CD8-positive, alpha-beta memory T cell (primary cell): ENCODE results near the gene FNIP1. TPM values are rescaled to one million over a fixed set of nuclear protein-coding genes. Genes with fewer than 3 reads are reported as not detected.
"Not testable (repeated sequence)": the region's sequence is repeated elsewhere in the genome, so short reads cannot be mapped to it uniquely, and the experiment has no call there.

Experiments
- CTCF ChIA-PET: fragments of 350-600 bp; sonication (Branson Sonifier 250); formaldehyde crosslinking; loops from one replicate; lab custom pipeline; 2021; ENCODE audit warnings: antibody characterized with exemption; lab: Charles Lee
- POLR2A ChIA-PET: fragments of 350-600 bp; sonication (Branson Sonifier 250); formaldehyde crosslinking; loops from one replicate; lab custom pipeline; 2021; ENCODE audit warnings: antibody characterized with exemption; lab: Charles Lee
- DNase-seq, 5 donors: peaks; one replicate each; pipeline versions ENCODE4 v3.0.0 to v3.0.0-alpha.2; 2020 to 2022; ENCODE audit warnings: mixed read lengths in 1 of 5
- H3K27ac ChIP-seq: one replicate; pipeline ENCODE4 v1.7.0; 2013; ENCODE audit warnings: low read depth, mild to moderate bottlenecking, low read length, moderate library complexity
- H3K27me3 ChIP-seq: 2 replicates; pipeline ENCODE4 v1.7.0; 2013; ENCODE audit warnings: low read length, mild to moderate bottlenecking; ENCODE audit not compliant: insufficient read depth, poor library complexity, severe bottlenecking
- H3K36me3 ChIP-seq: 2 replicates; pipeline ENCODE4 v1.7.0; 2013; ENCODE audit warnings: mild to moderate bottlenecking, low read length, moderate library complexity; ENCODE audit not compliant: insufficient read depth
- H3K4me1 ChIP-seq: 2 replicates; pipeline ENCODE4 v1.7.0; 2013; ENCODE audit warnings: mild to moderate bottlenecking, low read length, moderate library complexity; ENCODE audit not compliant: insufficient read depth
- H3K4me3 ChIP-seq: 2 replicates; pipeline ENCODE4 v1.7.0; 2013; ENCODE audit warnings: mild to moderate bottlenecking, low read length
- H3K9me3 ChIP-seq: 2 replicates; pipeline ENCODE4 v1.7.0; 2013; ENCODE audit warnings: mild to moderate bottlenecking, low read length
- H3K27ac Mint-ChIP-seq, 8 donors: one replicate each; pipeline ENCODE4 v1.8.0; 2020 to 2021; ENCODE audit warnings: mixed read lengths in 8 of 8, mild to moderate bottlenecking in 6 of 8, inconsistent platforms in 3 of 8, moderate library complexity in 3 of 8
- H3K27me3 Mint-ChIP-seq, 2 donors: one replicate each; pipeline ENCODE4 v1.8.0; 2020 to 2021; ENCODE audit warnings: mixed read lengths in 2 of 2, mild to moderate bottlenecking in 1 of 2, moderate library complexity in 1 of 2
- H3K36me3 Mint-ChIP-seq, 3 donors: one replicate each; pipeline ENCODE4 v1.8.0; 2020 to 2021; ENCODE audit warnings: mixed read lengths in 3 of 3, inconsistent platforms in 1 of 3, mild to moderate bottlenecking in 1 of 3
- H3K4me1 Mint-ChIP-seq, 3 donors: one replicate each; pipeline ENCODE4 v1.8.0; 2020 to 2021; ENCODE audit warnings: mixed read lengths in 3 of 3, inconsistent platforms in 1 of 3, mild to moderate bottlenecking in 1 of 3
- H3K4me3 Mint-ChIP-seq, 7 donors: one replicate each; pipeline ENCODE4 v1.8.0; 2020 to 2021; ENCODE audit warnings: mixed read lengths in 7 of 7, mild to moderate bottlenecking in 6 of 7, moderate library complexity in 4 of 7, inconsistent platforms in 2 of 7
- H3K9me3 Mint-ChIP-seq, 5 donors: one replicate each; pipeline ENCODE4 v1.8.0; 2020 to 2022; ENCODE audit warnings: mixed read lengths in 5 of 5, mild to moderate bottlenecking in 3 of 5, moderate library complexity in 2 of 5, inconsistent platforms in 1 of 5
- polyA plus RNA-seq: library from polyadenylated mRNA; unstranded; fragments of 300-500 nt; fragmentation: Illumina TruSeq; gene quantifications from one replicate; pipeline ENCODE4 v1.2.3, GENCODE V29; 2021
- total RNA-seq, 2 experiments: library from RNA; stranded (reverse); gene quantifications; one replicate each; pipeline ENCODE4 v1.2.3, GENCODE V29; 2021

The FNIP1 gene
- total and polyA plus RNA-seq, 3 experiments from 2014 or later = 8.8 to 16.0 (median 15.9) TPM

GRCh38 chr5:131621164-131621563 is 175.7 kb downstream of the FNIP1 start:
- H3K9me3 ChIP-seq, H3K36me3 ChIP-seq, H3K4me3 ChIP-seq, DNase-seq, H3K27me3 Mint-ChIP-seq, POLR2A ChIA-PET, H3K27me3 ChIP-seq, CTCF ChIA-PET, H3K9me3 Mint-ChIP-seq, H3K27ac ChIP-seq: not testable (repeated sequence)
- peaks cover 24% of the 10 kb centered on the region for H3K4me1 ChIP-seq
- peaks cover 70 to 89% (median 72%) of the 10 kb centered on the region in 3 donors for H3K4me1 Mint-ChIP-seq
- H3K36me3 Mint-ChIP-seq = peaks cover 3 to 29% (median 15%) of the 10 kb centered on the region in 3 donors
- H3K4me3 Mint-ChIP-seq = peak overlapping the region in 1 of 7 donors; percentile 37
- peak overlapping the region in 2 of 8 donors; percentile 45 to 68 for H3K27ac Mint-ChIP-seq

- Mint-ChIP-seq H3K4me1 (peaks cover 73 to 95% (median 85%) of the 10 kb centered on the region in 3 donors), H3K9me3 (no peaks in the 10 kb centered on the region), H3K36me3 (peaks cover 0 to 29% (median 15%) of the 10 kb centered on the region in 3 donors), H3K4me3 (peak overlapping the region in 3 of 7 donors; percentile 25 to 33 (median 32)), H3K27ac (peak overlapping the region in 3 of 8 donors; percentile 35 to 79 (median 45)), H3K27me3 (no peaks in the 10 kb centered on the region)
- DNase-seq = no peak
- Histone ChIP-seq H3K9me3 (no peaks in the 10 kb centered on the region), H3K27me3 (no peaks in the 10 kb centered on the region), H3K4me1 (peaks cover 36% of the 10 kb centered on the region), H3K27ac (no peak overlapping the region), H3K4me3 (no peak overlapping the region), H3K36me3 (no peaks in the 10 kb centered on the region)
- ChIA-PET POLR2A (no interaction called here), CTCF (no interaction called here)
Observed at GRCh38 chr5:131619102-131619501, 177.7 kb downstream of the FNIP1 start.

GRCh38 chr5:131617140-131617822 is 179.5 kb downstream of the FNIP1 start:
- H3K27me3 ChIP-seq = no peaks in the 10 kb centered on the region
- DNase-seq = no peak
- CTCF ChIA-PET = interaction anchor here (0.7 to 2.6 kb wide), 2 partner anchors 11 to 28 kb away, joined by 3 to 7 read pairs; no protein-coding TSS in a partner anchor
- peak overlapping the region in 2 of 7 donors; percentile 19 to 80 for H3K4me3 Mint-ChIP-seq
- no peaks in the 10 kb centered on the region for H3K9me3 Mint-ChIP-seq
- H3K9me3 ChIP-seq = no peaks in the 10 kb centered on the region
- H3K36me3 Mint-ChIP-seq = peaks cover 0 to 22% (median 14%) of the 10 kb centered on the region in 3 donors
- H3K27ac Mint-ChIP-seq = peak overlapping the region in 2 of 8 donors; percentile 38
- H3K4me3 ChIP-seq = no peak overlapping the region
- peaks cover 60 to 90% (median 76%) of the 10 kb centered on the region in 3 donors for H3K4me1 Mint-ChIP-seq
- no peaks in the 10 kb centered on the region for H3K27me3 Mint-ChIP-seq
- H3K4me1 ChIP-seq = peaks cover 33% of the 10 kb centered on the region
- no peak overlapping the region for H3K27ac ChIP-seq
- POLR2A ChIA-PET = no interaction called here
- no peaks in the 10 kb centered on the region for H3K36me3 ChIP-seq

- H3K4me1 ChIP-seq = peaks cover 31% of the 10 kb centered on the region
- no peaks in the 10 kb centered on the region for H3K9me3 Mint-ChIP-seq
- H3K27me3 ChIP-seq = no peaks in the 10 kb centered on the region
- H3K36me3 ChIP-seq = no peaks in the 10 kb centered on the region
- POLR2A ChIA-PET = no interaction called here
- no peak overlapping the region for H3K4me3 ChIP-seq
- H3K9me3 ChIP-seq = no peaks in the 10 kb centered on the region
- H3K36me3 Mint-ChIP-seq = peaks cover 0 to 19% (median 10%) of the 10 kb centered on the region in 3 donors
- DNase-seq = no peak
- H3K27me3 Mint-ChIP-seq = no peaks in the 10 kb centered on the region
- H3K27ac Mint-ChIP-seq = peak overlapping the region in 2 of 8 donors; percentile 22 to 24
- peaks cover 55 to 85% (median 74%) of the 10 kb centered on the region in 3 donors for H3K4me1 Mint-ChIP-seq
- no peak overlapping the region for H3K27ac ChIP-seq
- peak overlapping the region in 1 of 7 donors; percentile 48 for H3K4me3 Mint-ChIP-seq
- CTCF ChIA-PET = interaction anchor here (1.1 to 2.6 kb wide), 2 partner anchors 27 to 392 kb away, joined by 3 to 7 read pairs; no protein-coding TSS in a partner anchor
Observed at GRCh38 chr5:131615957-131616356, 180.9 kb downstream of the FNIP1 start.

GRCh38 chr5:131613423-131613822 is 183.4 kb downstream of the FNIP1 start:
- no peak overlapping the region for H3K27ac ChIP-seq
- Mint-ChIP-seq H3K27me3 (no peaks in the 10 kb centered on the region), H3K4me3 (no peak overlapping the region), H3K4me1 (peaks cover 57 to 86% (median 74%) of the 10 kb centered on the region in 3 donors), H3K36me3 (peaks cover 0 to 18% (median 7%) of the 10 kb centered on the region in 3 donors), H3K9me3 (no peaks in the 10 kb centered on the region), H3K27ac (peak overlapping the region in 2 of 8 donors; percentile 27 to 53)
- CTCF ChIA-PET = interaction anchor here (0.6 to 1.0 kb wide), 2 partner anchors 24 to 419 kb away, joined by 3 to 4 read pairs; no protein-coding TSS in a partner anchor
- POLR2A ChIA-PET = no interaction called here
- H3K4me1 ChIP-seq = peaks cover 42% of the 10 kb centered on the region
- H3K9me3 ChIP-seq = no peaks in the 10 kb centered on the region
- DNase-seq = no peak
- no peaks in the 10 kb centered on the region for H3K27me3 ChIP-seq
- H3K4me3 ChIP-seq = no peak overlapping the region
- no peaks in the 10 kb centered on the region for H3K36me3 ChIP-seq

GRCh38 chr5:131611064-131611381 is 185.8 kb downstream of the FNIP1 start:
- peaks cover 57 to 85% (median 75%) of the 10 kb centered on the region in 3 donors for H3K4me1 Mint-ChIP-seq
- ChIA-PET POLR2A (no interaction called here), CTCF (interaction anchor here (1.0 kb wide), 1 partner anchor 16 kb away, joined by 3 read pairs; no protein-coding TSS in a partner anchor)
- H3K27ac Mint-ChIP-seq = no peak overlapping the region
- Histone ChIP-seq H3K4me1 (peaks cover 44% of the 10 kb centered on the region), H3K27ac (no peak overlapping the region), H3K4me3 (no peak overlapping the region), H3K9me3 (no peaks in the 10 kb centered on the region), H3K27me3 (no peaks in the 10 kb centered on the region), H3K36me3 (no peaks in the 10 kb centered on the region)
- H3K36me3 Mint-ChIP-seq = peaks cover 0 to 16% (median 5%) of the 10 kb centered on the region in 3 donors
- DNase-seq = no peak
- H3K4me3 Mint-ChIP-seq = no peak overlapping the region
- H3K27me3 Mint-ChIP-seq = no peaks in the 10 kb centered on the region
- no peaks in the 10 kb centered on the region for H3K9me3 Mint-ChIP-seq

- no peaks in the 10 kb centered on the region for H3K27me3 ChIP-seq
- no peak for DNase-seq
- Mint-ChIP-seq H3K36me3 (peaks cover 0 to 14% (median 5%) of the 10 kb centered on the region in 3 donors), H3K9me3 (no peaks in the 10 kb centered on the region), H3K4me3 (no peak overlapping the region), H3K27ac (peak overlapping the region in 2 of 8 donors; percentile 39 to 47), H3K4me1 (peaks cover 56 to 82% (median 74%) of the 10 kb centered on the region in 3 donors), H3K27me3 (no peaks in the 10 kb centered on the region)
- no peaks in the 10 kb centered on the region for H3K36me3 ChIP-seq
- H3K27ac ChIP-seq = no peak overlapping the region
- CTCF ChIA-PET = interaction anchor here (1.0 to 1.5 kb wide), 2 partner anchors 15 to 21 kb away, joined by 3 to 4 read pairs; no protein-coding TSS in a partner anchor
- no peak overlapping the region for H3K4me3 ChIP-seq
- no peaks in the 10 kb centered on the region for H3K9me3 ChIP-seq
- POLR2A ChIA-PET = no interaction called here
- H3K4me1 ChIP-seq = peaks cover 40% of the 10 kb centered on the region
Observed at GRCh38 chr5:131610198-131611063, 186.4 kb downstream of the FNIP1 start.
